Kidney epithelial cell (primary cell): ENCODE data around the gene MPPED1. TPM values are rescaled to one million over a fixed set of nuclear protein-coding genes. Genes with fewer than 3 reads are reported as not detected.

Experiments
- DNase-seq: peaks from one replicate; pipeline ENCODE4 v3.0.0-alpha.2; 2010; ENCODE audit warnings: low read depth
- H3K27me3 ChIP-seq: 2 replicates; pipeline ENCODE4 v1.6.0; 2011; ENCODE audit warnings: low read length; ENCODE audit not compliant: control insufficient read depth, insufficient read depth
- H3K36me3 ChIP-seq: 2 replicates; pipeline ENCODE4 v1.5.1; 2011; ENCODE audit warnings: low read length; ENCODE audit not compliant: control insufficient read depth, insufficient read depth
- H3K4me3 ChIP-seq: 2 replicates; pipeline ENCODE4 v1.5.1; 2011; ENCODE audit warnings: low read depth, mild to moderate bottlenecking, control low read depth, low read length
- total RNA-seq: library from RNA; depleted of rRNA; stranded (reverse); fragments of >200 nt; gene quantifications from 2 replicates; pipeline ENCODE4 v1.2.3, GENCODE V29; 2015
- TF ChIP-seq, protein P1 (sequence below): IDR thresholded peaks from 2 replicates; pipeline ENCODE4 v1.5.1; 2011; ENCODE audit warnings: mild to moderate bottlenecking, moderate library complexity, low read length, control low read depth, inconsistent platforms; ENCODE audit not compliant: insufficient read depth, poor library complexity, severe bottlenecking

MPPED1 gene
- total RNA-seq, 1 donor from 2014 or later, result not detected

GRCh38 chr22:43476341-43476740, 64.5 kb downstream of the MPPED1 start:
- TF ChIP-seq, protein P1, sequence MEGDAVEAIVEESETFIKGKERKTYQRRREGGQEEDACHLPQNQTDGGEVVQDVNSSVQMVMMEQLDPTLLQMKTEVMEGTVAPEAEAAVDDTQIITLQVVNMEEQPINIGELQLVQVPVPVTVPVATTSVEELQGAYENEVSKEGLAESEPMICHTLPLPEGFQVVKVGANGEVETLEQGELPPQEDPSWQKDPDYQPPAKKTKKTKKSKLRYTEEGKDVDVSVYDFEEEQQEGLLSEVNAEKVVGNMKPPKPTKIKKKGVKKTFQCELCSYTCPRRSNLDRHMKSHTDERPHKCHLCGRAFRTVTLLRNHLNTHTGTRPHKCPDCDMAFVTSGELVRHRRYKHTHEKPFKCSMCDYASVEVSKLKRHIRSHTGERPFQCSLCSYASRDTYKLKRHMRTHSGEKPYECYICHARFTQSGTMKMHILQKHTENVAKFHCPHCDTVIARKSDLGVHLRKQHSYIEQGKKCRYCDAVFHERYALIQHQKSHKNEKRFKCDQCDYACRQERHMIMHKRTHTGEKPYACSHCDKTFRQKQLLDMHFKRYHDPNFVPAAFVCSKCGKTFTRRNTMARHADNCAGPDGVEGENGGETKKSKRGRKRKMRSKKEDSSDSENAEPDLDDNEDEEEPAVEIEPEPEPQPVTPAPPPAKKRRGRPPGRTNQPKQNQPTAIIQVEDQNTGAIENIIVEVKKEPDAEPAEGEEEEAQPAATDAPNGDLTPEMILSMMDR, result no peak
- Histone ChIP-seq H3K4me3 (no peak overlapping the region), H3K27me3 (no peaks in the 10 kb centered on the region), H3K36me3 (no peaks in the 10 kb centered on the region)
- no peak for DNase-seq

DNA sequence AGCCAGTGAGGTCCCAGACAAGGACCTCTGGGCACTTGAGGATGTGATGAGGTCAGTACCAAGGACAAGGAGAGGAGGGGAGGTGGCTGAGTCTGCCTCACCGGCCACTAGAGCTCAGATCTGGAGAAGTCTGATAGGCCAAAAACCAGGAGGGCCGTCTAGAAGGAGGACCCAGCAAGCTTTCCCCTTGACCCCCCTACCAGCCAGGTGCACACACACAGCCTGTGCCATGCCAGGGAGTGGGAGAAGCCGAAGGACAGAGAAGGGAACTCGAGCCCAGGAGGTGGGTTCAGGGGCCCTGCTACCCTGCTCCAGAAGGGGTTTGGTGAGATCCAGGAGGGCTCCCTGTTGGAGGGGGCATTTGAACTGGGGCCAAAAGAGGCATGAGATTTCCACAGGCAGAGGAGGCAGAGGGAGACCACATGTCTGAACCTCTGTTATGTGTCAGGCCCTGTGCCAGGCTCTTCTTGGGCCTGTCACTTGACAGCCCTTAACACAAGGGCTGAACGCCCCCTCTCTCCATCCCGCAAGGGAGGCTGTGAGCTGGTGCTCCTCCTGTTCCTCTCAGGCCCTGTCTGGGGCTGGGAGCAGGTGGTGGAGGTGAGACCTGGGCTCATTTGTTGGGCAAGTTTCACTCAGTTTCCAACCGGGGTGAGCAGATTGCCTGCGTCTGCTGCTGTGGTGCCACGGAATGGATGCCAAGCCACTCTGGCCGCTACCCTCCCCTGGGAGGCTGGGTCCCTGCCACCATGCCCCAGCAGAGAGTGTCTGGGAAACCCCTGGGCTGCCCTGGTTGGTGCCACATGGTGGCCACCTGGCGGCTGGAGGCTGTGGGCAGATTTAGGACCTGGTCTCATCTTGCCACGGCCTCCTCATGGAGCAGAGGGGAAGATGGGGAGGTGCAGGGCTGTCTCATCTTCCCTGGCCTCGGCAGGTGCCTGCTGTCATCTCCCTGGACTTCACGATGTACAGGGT, 65.2 kb downstream of the MPPED1 start:
- no peak overlapping the region for H3K4me3 ChIP-seq
- H3K36me3 ChIP-seq, result no peaks in the 10 kb centered on the region
- TF ChIP-seq, protein P1, result no peak
- no peak for DNase-seq
- H3K27me3 ChIP-seq, result no peaks in the 10 kb centered on the region

GRCh38 chr22:43477966-43478365, 66.2 kb downstream of the MPPED1 start:
- DNase-seq, result no peak
- TF ChIP-seq, protein P1, result no peak
- H3K27me3 ChIP-seq, result no peaks in the 10 kb centered on the region
- no peaks in the 10 kb centered on the region for H3K36me3 ChIP-seq
- no peak overlapping the region for H3K4me3 ChIP-seq

- TF ChIP-seq, protein P1, result no peak
- no peaks in the 10 kb centered on the region for H3K36me3 ChIP-seq
- H3K4me3 ChIP-seq, result no peak overlapping the region
- H3K27me3 ChIP-seq, result no peaks in the 10 kb centered on the region
- DNase-seq, result no peak
These were observed 66.9 kb downstream of the MPPED1 start for GRCh38 chr22:43478621-43479300.

DNA sequence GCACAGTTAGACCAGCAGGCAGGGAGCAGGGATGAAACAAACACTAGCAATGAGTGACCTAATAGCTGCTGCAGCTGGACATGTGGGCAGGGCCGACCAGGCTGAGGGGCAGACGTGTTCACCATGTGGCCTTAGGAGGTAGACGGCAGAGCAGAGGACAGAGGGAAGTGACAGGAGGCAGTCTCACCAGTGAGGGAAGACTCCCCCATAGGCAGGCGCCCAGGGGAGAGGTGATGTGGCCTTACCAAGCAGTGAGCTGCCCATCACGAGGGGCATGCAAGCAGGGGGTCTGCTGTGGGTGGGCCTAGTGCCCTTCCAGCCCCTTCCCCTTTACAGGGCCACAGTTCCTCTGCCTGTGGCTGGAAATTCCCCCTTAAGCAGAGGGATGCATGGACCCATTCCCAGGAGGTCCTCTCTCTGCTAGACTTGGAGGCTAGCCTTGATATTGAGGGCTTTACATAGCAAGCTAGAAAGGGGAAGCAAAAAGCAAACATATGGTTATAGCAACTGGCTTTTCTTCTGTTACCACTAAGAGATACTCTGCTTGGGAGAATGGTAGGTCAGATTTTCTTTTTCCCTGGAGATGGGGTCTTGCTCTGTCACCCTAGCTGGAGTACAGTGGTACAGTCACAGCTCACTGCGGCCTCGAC, 67.6 kb downstream of the MPPED1 start:
- H3K36me3 ChIP-seq, result no peaks in the 10 kb centered on the region
- H3K4me3 ChIP-seq, result no peak overlapping the region
- H3K27me3 ChIP-seq, result no peaks in the 10 kb centered on the region
- no peak for DNase-seq
- TF ChIP-seq, protein P1, result no peak
